WERI-Rb-1 (cell line): ENCODE measurements around the gene CCDC54.
"Not testable (repeated sequence)": the region's sequence is repeated elsewhere in the genome, so short reads cannot be mapped to it uniquely, and the experiment has no call there.

ENCODE experiments used
- DNase-seq: peaks from one replicate; pipeline ENCODE4 v3.0.0-alpha.2; 2020
- H3K27ac ChIP-seq: fragments of 250-450 bp; sonication (Bioruptor Pico); 2 replicates; pipeline ENCODE4 v1.5.1; 2020; ENCODE audit warnings: mild to moderate bottlenecking, moderate library complexity
- H3K27me3 ChIP-seq: fragments of 250-450 bp; sonication (Bioruptor Pico); 2 replicates; pipeline ENCODE4 v1.5.1; 2021; ENCODE audit warnings: mild to moderate bottlenecking, low read depth, moderate library complexity; ENCODE audit not compliant: insufficient read depth, severe bottlenecking
- H3K36me3 ChIP-seq: fragments of 250-450 bp; sonication (Bioruptor Pico); 2 replicates; pipeline ENCODE4 v1.5.1; 2020; ENCODE audit warnings: mild to moderate bottlenecking, moderate library complexity
- H3K4me3 ChIP-seq: 2 replicates; pipeline ENCODE4 v1.5.1; 2011; ENCODE audit warnings: low read depth, mild to moderate bottlenecking, control low read depth, low read length
- H3K9me3 ChIP-seq: fragments of 250-450 bp; sonication (Bioruptor Pico); 2 replicates; pipeline ENCODE4 v1.5.1; 2021; ENCODE audit warnings: mild to moderate bottlenecking, moderate library complexity; ENCODE audit not compliant: severe bottlenecking
- TF ChIP-seq, protein P1 (sequence below): IDR thresholded peaks from 2 replicates; pipeline ENCODE4 v1.5.1; 2011; ENCODE audit warnings: low read depth, mild to moderate bottlenecking, control low read depth, inconsistent platforms, low read length

Gene CCDC54

GRCh38 chr3:107377151-107377550 lies at the start of gene CCDC54:
CCDC54 (plus strand) TSS chr3:107377439; CDS start chr3:107377588, 149 bp downstream.
- no peak within 1 kb of the TSS for H3K27ac ChIP-seq
- TF ChIP-seq, protein P1, sequence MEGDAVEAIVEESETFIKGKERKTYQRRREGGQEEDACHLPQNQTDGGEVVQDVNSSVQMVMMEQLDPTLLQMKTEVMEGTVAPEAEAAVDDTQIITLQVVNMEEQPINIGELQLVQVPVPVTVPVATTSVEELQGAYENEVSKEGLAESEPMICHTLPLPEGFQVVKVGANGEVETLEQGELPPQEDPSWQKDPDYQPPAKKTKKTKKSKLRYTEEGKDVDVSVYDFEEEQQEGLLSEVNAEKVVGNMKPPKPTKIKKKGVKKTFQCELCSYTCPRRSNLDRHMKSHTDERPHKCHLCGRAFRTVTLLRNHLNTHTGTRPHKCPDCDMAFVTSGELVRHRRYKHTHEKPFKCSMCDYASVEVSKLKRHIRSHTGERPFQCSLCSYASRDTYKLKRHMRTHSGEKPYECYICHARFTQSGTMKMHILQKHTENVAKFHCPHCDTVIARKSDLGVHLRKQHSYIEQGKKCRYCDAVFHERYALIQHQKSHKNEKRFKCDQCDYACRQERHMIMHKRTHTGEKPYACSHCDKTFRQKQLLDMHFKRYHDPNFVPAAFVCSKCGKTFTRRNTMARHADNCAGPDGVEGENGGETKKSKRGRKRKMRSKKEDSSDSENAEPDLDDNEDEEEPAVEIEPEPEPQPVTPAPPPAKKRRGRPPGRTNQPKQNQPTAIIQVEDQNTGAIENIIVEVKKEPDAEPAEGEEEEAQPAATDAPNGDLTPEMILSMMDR: no peak
- no peaks in the 10 kb centered on the region for H3K36me3 ChIP-seq
- H3K4me3 ChIP-seq: no peak within 1 kb of the TSS
- no peaks in the 10 kb centered on the region for H3K9me3 ChIP-seq
- no peak for DNase-seq
- H3K27me3 ChIP-seq: no peaks in the 10 kb centered on the region

DNA sequence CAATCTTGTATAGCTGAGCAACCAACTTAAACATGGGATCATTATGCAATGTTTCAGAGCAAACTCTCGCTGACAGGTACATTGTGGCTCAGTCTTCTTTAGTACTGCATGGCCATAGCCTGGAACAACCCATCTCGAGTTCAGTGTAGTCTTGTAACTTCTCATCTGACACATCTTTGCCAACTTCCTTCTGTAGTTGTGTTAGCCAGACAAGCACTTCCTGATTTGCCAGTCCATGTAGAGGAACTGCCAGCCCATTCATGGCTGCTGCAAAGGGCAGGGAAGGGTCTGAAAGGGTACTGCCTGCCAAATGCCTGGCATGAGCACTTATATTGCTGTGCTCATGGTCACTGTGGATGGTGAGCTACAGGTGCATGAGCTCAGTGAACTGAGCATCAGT lies 49.2 kb upstream of the CCDC54 start:
- TF ChIP-seq, protein P1: no peak
- Histone ChIP-seq H3K4me3 (no peak overlapping the region), H3K9me3 (no peaks in the 10 kb centered on the region), H3K27ac (no peak overlapping the region), H3K27me3 (no peaks in the 10 kb centered on the region), H3K36me3 (no peaks in the 10 kb centered on the region)
- DNase-seq: no peak

DNA sequence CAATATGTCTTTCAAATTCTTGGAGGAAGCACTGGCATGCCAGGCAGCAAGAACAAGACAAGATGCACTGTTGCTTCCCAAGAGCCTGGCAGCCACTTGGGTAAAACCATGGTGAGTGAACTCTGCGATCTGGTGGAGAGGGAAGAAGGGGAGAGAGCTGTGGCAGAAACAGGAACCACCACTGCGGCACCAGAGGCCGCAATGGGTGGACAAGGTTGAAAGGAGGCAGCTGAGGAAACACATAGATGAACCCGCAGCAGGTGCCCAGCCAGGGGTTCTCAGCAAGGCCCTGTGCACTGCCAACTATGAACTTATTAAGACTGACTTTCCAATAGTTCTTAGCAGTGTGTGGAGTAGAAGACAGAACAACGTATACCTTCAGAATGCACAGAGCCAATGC lies 48.2 kb upstream of the CCDC54 start:
- no peaks in the 10 kb centered on the region for H3K9me3 ChIP-seq
- H3K36me3 ChIP-seq: no peaks in the 10 kb centered on the region
- TF ChIP-seq, protein P1: no peak
- H3K27me3 ChIP-seq: no peaks in the 10 kb centered on the region
- no peak overlapping the region for H3K4me3 ChIP-seq
- DNase-seq: no peak
- H3K27ac ChIP-seq: no peak overlapping the region

DNA sequence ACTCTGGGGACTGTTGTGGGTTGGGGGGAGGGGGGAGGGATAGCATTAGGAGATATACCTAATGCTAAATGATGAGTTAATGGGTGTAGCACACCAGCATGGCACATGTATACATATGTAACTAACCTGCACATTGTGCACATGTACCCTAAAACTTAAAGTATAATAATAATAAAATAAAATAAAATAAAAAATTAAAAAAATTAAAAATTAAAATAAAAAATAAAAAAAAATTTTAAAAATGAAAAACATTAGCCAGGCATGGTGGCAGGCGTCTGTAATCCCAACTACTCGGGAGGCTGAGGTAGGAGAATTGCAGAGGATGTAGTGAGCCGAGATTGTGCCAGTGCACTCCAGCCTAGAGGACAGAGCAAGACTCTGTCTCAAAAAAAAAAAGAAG lies 37.5 kb upstream of the CCDC54 start:
- not testable (repeated sequence) for H3K4me3 ChIP-seq, H3K36me3 ChIP-seq, H3K27ac ChIP-seq, H3K9me3 ChIP-seq, DNase-seq, H3K27me3 ChIP-seq

DNA sequence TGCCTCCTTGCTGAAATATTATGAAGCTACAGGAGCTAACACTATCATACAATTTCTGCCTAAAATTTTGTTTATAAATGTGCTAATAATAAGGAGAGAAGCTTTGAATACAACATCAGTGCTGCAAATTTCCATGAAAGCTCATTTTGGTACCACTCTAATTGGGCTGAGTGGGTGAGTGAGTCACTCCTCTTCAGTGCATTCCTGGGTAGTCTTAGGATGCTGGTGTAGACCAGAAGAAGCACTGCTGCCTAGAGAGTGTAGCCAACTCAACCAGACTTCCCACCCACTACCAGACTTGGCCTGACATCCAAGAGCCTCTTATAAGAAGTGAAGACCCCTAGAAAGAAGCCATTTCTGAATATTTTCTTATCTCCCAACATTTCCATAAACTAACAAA lies 32.5 kb upstream of the CCDC54 start:
- no peaks in the 10 kb centered on the region for H3K36me3 ChIP-seq
- H3K27ac ChIP-seq: no peak overlapping the region
- H3K27me3 ChIP-seq: no peaks in the 10 kb centered on the region
- no peak overlapping the region for H3K4me3 ChIP-seq
- no peaks in the 10 kb centered on the region for H3K9me3 ChIP-seq
- DNase-seq: no peak
- TF ChIP-seq, protein P1: no peak

DNA sequence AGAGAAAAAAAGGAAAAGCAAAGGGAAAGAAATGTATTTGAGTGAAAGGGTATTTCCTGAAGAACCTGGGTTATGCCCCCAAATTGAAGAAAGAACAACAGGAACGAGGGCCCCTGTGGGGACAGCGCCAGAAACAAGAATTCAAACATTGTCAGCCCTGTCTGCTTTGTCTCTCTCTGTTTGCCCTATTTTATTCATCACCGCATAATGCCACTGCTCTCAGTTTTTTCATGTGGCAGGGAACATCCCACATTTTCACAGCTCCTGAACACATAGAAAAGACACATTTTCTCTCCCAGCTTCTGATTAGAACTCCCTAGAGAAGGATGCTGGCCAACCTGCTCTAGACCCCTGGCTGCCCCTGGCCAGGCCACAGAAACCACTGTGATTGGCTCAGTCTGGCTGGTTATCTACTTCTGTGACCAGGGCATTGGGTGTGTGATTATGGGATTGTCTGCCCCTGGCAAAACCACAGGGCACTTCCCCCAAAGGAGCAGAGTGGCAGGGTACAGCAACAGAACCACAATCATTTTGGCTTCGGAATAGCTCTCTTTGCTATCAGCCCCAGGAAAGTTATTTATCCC lies 31.3 kb upstream of the CCDC54 start:
- Histone ChIP-seq H3K36me3 (no peaks in the 10 kb centered on the region), H3K27me3 (no peaks in the 10 kb centered on the region), H3K27ac (no peak overlapping the region), H3K4me3 (no peak overlapping the region), H3K9me3 (no peaks in the 10 kb centered on the region)
- TF ChIP-seq, protein P1: no peak
- no peak for DNase-seq
